Measurements from ENCODE around the gene MPHOSPH10. TPM values are rescaled to one million over a fixed set of nuclear protein-coding genes. Genes with fewer than 3 reads are reported as not detected.
A peak's percentile ranks its signal among the peaks of the same experiment; 100 is the strongest.

Gene MPHOSPH10
- total and polyA plus RNA-seq, 2 of the 13 experiments (the other 11 are each of a cell fraction or from before 2014, with no cell fraction given), result 37.8 to 137 TPM

DNA sequence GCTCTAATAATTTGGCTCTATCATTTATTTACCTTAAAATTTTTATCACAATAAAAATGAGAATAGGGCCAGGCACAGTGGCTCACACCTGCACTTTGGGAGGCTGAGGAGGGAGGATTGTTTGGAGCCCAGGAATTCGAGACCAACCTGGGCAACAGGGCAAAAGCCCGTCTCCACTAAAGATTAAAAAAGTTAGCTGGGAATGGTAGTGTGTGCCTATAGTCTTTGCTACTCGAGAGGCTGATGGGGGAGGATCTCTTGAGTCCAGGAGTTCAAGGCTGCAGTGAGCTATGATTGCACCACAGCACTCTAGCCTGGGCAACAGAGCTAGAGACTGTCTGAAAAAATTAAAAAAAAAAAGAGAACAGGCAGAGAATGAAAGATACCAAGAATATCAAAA is 5.7 kb downstream of the MPHOSPH10 start (continued):
- TF ChIP-seq, protein P1, sequence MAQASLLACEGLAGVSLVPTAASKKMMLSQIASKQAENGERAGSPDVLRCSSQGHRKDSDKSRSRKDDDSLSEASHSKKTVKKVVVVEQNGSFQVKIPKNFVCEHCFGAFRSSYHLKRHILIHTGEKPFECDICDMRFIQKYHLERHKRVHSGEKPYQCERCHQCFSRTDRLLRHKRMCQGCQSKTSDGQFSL (CRISPR knock-in tag; IDR thresholded peaks at IDR 0.05), result peak; percentile 53; the same call in 1 of the 2 replicates
- TF ChIP-seq, protein P2, sequence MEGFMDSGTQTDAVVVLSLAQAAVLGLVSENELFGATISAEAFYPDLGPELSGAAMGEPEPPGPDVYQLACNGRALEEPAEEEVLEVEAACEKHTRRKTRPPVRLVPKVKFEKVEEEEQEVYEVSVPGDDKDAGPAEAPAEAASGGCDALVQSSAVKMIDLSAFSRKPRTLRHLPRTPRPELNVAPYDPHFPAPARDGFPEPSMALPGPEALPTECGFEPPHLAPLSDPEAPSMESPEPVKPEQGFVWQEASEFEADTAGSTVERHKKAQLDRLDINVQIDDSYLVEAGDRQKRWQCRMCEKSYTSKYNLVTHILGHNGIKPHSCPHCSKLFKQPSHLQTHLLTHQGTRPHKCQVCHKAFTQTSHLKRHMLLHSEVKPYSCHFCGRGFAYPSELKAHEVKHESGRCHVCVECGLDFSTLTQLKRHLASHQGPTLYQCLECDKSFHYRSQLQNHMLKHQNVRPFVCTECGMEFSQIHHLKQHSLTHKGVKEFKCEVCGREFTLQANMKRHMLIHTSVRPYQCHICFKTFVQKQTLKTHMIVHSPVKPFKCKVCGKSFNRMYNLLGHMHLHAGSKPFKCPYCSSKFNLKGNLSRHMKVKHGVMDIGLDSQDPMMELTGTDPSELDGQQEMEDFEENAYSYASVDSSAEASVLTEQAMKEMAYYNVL (CRISPR knock-in tag; IDR thresholded peaks at IDR 0.05; ENCODE audit: borderline replicate concordance), result 0 out of 2 replicates have a peak, but pooled peaks have one; percentile 44
- TF ChIP-seq, protein P3, sequence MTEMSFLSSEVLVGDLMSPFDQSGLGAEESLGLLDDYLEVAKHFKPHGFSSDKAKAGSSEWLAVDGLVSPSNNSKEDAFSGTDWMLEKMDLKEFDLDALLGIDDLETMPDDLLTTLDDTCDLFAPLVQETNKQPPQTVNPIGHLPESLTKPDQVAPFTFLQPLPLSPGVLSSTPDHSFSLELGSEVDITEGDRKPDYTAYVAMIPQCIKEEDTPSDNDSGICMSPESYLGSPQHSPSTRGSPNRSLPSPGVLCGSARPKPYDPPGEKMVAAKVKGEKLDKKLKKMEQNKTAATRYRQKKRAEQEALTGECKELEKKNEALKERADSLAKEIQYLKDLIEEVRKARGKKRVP (CRISPR knock-in tag; IDR thresholded peaks at IDR 0.05), result 0 out of 4 replicates have a peak, but pooled peaks of 1 of the 2 experiments have one; percentile 24
- TF ChIP-seq, protein P4, sequence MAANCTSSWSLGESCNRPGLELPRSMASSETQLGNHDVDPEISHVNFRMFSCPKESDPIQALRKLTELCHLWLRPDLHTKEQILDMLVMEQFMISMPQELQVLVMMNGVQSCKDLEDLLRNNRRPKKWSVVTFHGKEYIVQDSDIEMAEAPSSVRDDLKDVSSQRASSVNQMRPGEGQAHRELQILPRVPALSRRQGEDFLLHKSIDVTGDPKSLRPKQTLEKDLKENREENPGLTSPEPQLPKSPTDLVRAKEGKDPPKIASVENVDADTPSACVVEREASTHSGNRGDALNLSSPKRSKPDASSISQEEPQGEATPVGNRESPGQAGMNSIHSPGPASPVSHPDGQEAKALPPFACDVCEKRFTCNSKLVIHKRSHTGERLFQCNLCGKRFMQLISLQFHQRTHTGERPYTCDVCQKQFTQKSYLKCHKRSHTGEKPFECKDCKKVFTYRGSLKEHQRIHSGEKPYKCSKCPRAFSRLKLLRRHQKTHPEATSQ (CRISPR knock-in tag; IDR thresholded peaks at IDR 0.05; ENCODE audit: borderline replicate concordance), result peak; percentile 36; the same call in 1 of the 2 replicates
- TF ChIP-seq, protein P5, sequence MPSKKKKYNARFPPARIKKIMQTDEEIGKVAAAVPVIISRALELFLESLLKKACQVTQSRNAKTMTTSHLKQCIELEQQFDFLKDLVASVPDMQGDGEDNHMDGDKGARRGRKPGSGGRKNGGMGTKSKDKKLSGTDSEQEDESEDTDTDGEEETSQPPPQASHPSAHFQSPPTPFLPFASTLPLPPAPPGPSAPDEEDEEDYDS (CRISPR knock-in tag; IDR thresholded peaks at IDR 0.05), result no peak

DNA sequence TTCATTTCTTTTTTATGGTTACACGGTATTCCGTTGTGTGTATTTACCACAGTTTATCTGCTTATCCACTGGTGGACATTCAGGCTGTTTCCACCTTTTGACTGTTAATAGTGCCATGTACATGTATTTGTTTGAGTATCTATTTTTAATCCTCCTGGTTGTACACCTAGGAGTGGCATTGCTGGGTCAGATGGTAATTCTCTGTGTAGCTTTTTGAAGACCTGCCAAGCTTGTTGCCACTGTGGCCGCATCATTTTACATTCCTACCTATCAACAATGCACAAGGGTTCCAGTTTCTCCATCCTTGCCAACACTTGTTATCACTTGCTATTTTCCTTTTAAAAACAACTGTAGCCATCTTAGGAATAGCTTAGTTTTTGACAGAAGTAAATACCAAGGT is 13.3 kb downstream of the MPHOSPH10 start:
- Histone ChIP-seq H3K27me3 (ENCODE audit: control insufficient read depth in 1 of 2, insufficient read depth in 2 of 2, low read length in 2 of 2) (no peaks in the 10 kb centered on the region), H3K9ac (ENCODE audit: insufficient read depth, low read depth, low read length) (no peak overlapping the region), H3K36me3 (replicated peaks in 1 of 2; ENCODE audit: control insufficient read depth in 1 of 2, insufficient read depth in 2 of 2, low read length in 2 of 2) (peaks cover 49 to 97% of the 10 kb centered on the region in 2 experiments), H3K4me3 (replicated peaks in 1 of 3; ENCODE audit: insufficient read depth in 1 of 3, low read depth in 2 of 3, low read length in 3 of 3) (no peak overlapping the region), H3K9me3 (ENCODE audit: low read length) (no peaks in the 10 kb centered on the region), H3K4me2 (ENCODE audit: low read depth, low read length) (no peak overlapping the region), H3K79me2 (ENCODE audit: insufficient read depth, low read length) (peaks cover 3% of the 10 kb centered on the region), H3K4me1 (ENCODE audit: insufficient read depth, low read length) (no peaks in the 10 kb centered on the region), H2AFZ (ENCODE audit: low read length) (no peak overlapping the region), H4K20me1 (ENCODE audit: insufficient read depth, low read length) (peaks cover 4% of the 10 kb centered on the region; the same call in 1 of the 2 replicates), H3K27ac (ENCODE audit: extremely low read length, insufficient read depth, low read length) (no peak overlapping the region)
- TF ChIP-seq, protein P6, sequence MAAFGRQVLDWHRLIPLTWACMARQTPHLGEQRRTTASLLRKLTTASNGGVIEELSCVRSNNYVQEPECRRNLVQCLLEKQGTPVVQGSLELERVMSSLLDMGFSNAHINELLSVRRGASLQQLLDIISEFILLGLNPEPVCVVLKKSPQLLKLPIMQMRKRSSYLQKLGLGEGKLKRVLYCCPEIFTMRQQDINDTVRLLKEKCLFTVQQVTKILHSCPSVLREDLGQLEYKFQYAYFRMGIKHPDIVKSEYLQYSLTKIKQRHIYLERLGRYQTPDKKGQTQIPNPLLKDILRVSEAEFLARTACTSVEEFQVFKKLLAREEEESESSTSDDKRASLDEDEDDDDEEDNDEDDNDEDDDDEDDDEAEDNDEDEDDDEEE (CRISPR knock-in tag; IDR thresholded peaks at IDR 0.05), result no peak
- TF ChIP-seq NRL (CRISPR knock-in tag; IDR thresholded peaks at IDR 0.05; ENCODE audit: borderline replicate concordance), result no peak
- intact Hi-C loops (cut with micrococcal nuclease; ENCODE audit: unreplicated experiment) (no loop called here), in situ Hi-C loops (cut with HindIII; ENCODE audit: extremely low pct_ligation_motif_present, low pct_unique_long_range_greater_than_20kb) (no loop called here)
- ATAC-seq, result no peak
- no peak for DNase-seq (ENCODE audit: low spot score)
- FAIRE-seq, result no peak
- ChIA-PET POLR2A (interaction anchor here (1.3 to 2.0 kb wide), 2 partner anchors 13 to 76 kb away, joined by 4 to 6 read pairs; partner anchors contain the start of genes MCEE, MPHOSPH10 and NAGK), CTCF (ENCODE audit: low intra/inter-chr PET ratio, low total read pairs) (no interaction called here)
- BruUV-seq (replicated peaks), result no TSS peak
- 95% methylated on average over 3 of the region's 3 CpGs for WGBS (ENCODE audit: low lambda C conversion rate)
